ENCODE measurements around the gene CHURC1. TPM values are rescaled to one million over a fixed set of nuclear protein-coding genes. Genes with fewer than 3 reads are reported as not detected.

Gene CHURC1
- total and polyA plus RNA-seq, 4 donors: 37.2 to 62.6 (median 46.9) TPM

DNA sequence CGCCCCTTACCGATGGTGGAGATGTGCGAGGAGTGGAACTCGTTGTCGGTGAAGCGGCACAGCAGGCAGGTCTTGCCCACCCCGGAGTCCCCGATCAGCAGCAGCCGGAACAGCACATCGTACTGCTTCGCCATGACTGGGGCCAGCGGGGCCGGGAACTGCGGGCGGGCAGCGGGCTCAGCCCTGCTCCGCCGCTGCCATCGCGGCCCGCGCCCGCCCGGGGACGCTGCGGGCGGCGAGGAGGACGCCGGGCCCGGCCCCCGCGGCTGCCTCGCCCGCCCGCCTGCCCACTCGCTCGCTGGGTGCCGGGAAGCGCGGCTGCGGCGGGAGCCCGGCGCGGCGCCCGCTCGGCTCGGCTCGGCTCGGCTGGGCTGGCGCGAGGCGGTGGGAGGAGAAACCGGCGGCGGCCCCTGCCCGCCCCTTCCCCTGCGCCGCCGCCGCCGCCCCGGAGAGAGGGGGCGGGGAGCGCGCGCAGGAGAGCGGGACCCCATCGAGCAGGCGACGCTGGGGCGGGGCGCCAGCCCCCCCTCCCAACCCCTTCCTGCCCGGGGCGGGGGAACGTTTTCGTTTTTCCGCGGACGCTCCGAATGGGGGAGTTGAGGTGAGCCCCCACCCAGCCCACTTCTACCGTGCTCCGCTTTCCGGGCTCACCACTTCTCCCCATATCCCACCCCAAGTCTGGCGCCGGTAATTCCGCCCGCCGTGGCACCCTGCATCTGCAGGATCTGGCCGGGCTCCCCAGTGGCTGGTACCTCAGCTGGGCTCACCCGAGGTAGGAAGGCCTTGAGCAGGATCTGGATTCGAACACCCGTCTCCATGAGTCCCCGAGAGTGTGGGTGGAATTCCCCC lies 57.9 kb downstream of the CHURC1 start, which contains the start of gene RAB15:
TSS of gene RAB15 (minus strand) at position 394 of the 849 bp plus-strand sequence. CDS start at position 134, 260 bp downstream.
- DNase-seq: peak; percentile 53 to 67 (median 63)
- Histone ChIP-seq H3K36me3 (ENCODE audit: control insufficient read depth in 4 of 4, insufficient read depth in 4 of 4, low read length in 4 of 4) (no peaks in the 10 kb centered on the region), H3K4me1 (ENCODE audit: control insufficient read depth in 5 of 5, insufficient read depth in 5 of 5, low read length in 5 of 5) (peaks cover 0 to 12% (median 7%) of the 10 kb centered on the region in 5 donors), H3K27me3 (ENCODE audit: control insufficient read depth in 3 of 3, insufficient read depth in 3 of 3, low read length in 2 of 3) (no peaks in the 10 kb centered on the region), H3K9ac (ENCODE audit: insufficient read depth in 1 of 2, low read length in 2 of 2) (peak within 1 kb of the TSS; percentile 55 to 68), H3K9me3 (ENCODE audit: control insufficient read depth in 4 of 4, insufficient read depth in 3 of 4, low read length in 3 of 4) (no peaks in the 10 kb centered on the region), H3K27ac (ENCODE audit: low read depth in 1 of 2, low read length in 1 of 2) (no peak within 1 kb of the TSS), H3K4me3 (peak within 1 kb of the TSS; percentile 69)
- 0 to 1% methylated on average over 44 to 93 of the region's 96 CpGs for WGBS, 2 donors
- TF ChIP-seq, protein P1, sequence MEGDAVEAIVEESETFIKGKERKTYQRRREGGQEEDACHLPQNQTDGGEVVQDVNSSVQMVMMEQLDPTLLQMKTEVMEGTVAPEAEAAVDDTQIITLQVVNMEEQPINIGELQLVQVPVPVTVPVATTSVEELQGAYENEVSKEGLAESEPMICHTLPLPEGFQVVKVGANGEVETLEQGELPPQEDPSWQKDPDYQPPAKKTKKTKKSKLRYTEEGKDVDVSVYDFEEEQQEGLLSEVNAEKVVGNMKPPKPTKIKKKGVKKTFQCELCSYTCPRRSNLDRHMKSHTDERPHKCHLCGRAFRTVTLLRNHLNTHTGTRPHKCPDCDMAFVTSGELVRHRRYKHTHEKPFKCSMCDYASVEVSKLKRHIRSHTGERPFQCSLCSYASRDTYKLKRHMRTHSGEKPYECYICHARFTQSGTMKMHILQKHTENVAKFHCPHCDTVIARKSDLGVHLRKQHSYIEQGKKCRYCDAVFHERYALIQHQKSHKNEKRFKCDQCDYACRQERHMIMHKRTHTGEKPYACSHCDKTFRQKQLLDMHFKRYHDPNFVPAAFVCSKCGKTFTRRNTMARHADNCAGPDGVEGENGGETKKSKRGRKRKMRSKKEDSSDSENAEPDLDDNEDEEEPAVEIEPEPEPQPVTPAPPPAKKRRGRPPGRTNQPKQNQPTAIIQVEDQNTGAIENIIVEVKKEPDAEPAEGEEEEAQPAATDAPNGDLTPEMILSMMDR (IDR thresholded peaks at IDR 0.05; ENCODE audit: control extremely low read depth, extremely low read depth): no peak
- peak; percentile 28 for ATAC-seq (ENCODE audit: insufficient read depth, low FRiP score)

DNA sequence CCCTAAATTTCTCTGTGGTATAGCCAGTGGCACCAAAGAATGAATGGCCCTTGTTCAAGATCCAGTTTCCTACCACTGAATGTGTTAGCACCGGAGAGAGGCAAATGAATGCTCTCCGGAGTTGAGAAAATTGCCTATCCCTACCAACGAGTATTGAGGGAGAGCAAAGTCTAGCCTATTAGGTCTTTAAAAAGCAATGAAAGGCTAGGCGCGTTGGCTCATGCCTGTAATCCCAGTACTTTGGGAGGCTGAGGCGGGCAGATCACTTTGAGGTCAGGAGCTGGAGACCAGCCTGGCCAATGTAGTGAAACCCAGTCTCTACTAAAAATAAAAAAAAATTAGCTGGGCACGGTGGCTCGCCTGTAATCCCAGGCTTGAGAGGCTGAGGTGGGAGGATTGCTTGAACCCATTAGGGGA lies 58.8 kb downstream of the CHURC1 start:
- no peak overlapping the region for H3K27ac ChIP-seq (ENCODE audit: low read depth in 1 of 2, low read length in 1 of 2)
- ATAC-seq (ENCODE audit: insufficient read depth, low FRiP score): no peak

DNA sequence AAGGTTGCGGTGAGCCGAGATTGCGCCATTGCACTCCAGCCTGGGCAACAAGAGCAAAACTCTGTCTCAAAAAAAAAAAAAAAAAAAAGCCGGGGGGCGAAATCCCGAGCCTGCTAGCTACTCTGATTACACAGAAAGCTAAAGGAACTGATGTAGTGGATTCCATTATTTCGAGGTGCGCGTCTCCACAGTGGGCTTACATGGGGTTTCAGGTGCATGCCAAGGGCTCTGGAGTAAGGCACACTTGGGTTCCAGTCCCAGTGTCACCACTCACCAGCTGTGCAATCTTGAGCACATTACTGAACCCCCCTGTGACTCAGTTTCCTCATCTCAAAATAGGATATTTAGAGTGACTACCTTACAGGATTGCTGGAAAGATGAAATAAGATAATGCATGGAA lies 59.6 kb downstream of the CHURC1 start:
- Histone ChIP-seq H3K4me1 (ENCODE audit: control insufficient read depth in 5 of 5, insufficient read depth in 5 of 5, low read length in 5 of 5) (peaks cover 0 to 12% (median 7%) of the 10 kb centered on the region in 5 donors), H3K27me3 (ENCODE audit: control insufficient read depth in 3 of 3, insufficient read depth in 3 of 3, low read length in 2 of 3) (peaks cover 0 to 2% (median 0%) of the 10 kb centered on the region in 3 donors), H3K27ac (ENCODE audit: low read depth in 1 of 2, low read length in 1 of 2) (no peak overlapping the region), H3K9me3 (ENCODE audit: control insufficient read depth in 4 of 4, insufficient read depth in 3 of 4, low read length in 3 of 4) (no peaks in the 10 kb centered on the region), H3K4me3 (no peak overlapping the region), H3K9ac (ENCODE audit: insufficient read depth in 1 of 2, low read length in 2 of 2) (no peak overlapping the region), H3K36me3 (ENCODE audit: control insufficient read depth in 4 of 4, insufficient read depth in 4 of 4, low read length in 4 of 4) (no peaks in the 10 kb centered on the region)
- DNase-seq (no peak), ATAC-seq (ENCODE audit: insufficient read depth, low FRiP score) (no peak)
- whole genome bisulfite sequencing, 2 donors: 96 to 97% methylated on average over 9 of the region's 9 CpGs
- TF ChIP-seq, protein P1 (IDR thresholded peaks at IDR 0.05; ENCODE audit: control extremely low read depth, extremely low read depth): no peak

More for the DNA sequence above, 58.8 kb downstream of the CHURC1 start:
- Histone ChIP-seq H3K4me3 (no peak overlapping the region), H3K9ac (ENCODE audit: insufficient read depth in 1 of 2, low read length in 2 of 2) (no peak overlapping the region), H3K36me3 (ENCODE audit: control insufficient read depth in 4 of 4, insufficient read depth in 4 of 4, low read length in 4 of 4) (no peaks in the 10 kb centered on the region), H3K4me1 (ENCODE audit: control insufficient read depth in 5 of 5, insufficient read depth in 5 of 5, low read length in 5 of 5) (peaks cover 0 to 12% (median 7%) of the 10 kb centered on the region in 5 donors), H3K27me3 (ENCODE audit: control insufficient read depth in 3 of 3, insufficient read depth in 3 of 3, low read length in 2 of 3) (peaks cover 0 to under 1% (median 0%) of the 10 kb centered on the region in 3 donors), H3K9me3 (ENCODE audit: control insufficient read depth in 4 of 4, insufficient read depth in 3 of 4, low read length in 3 of 4) (no peaks in the 10 kb centered on the region)
- DNase-seq: no peak
- WGBS, 2 donors: 86 to 91% methylated on average over 8 of the region's 8 CpGs
- TF ChIP-seq, protein P1 (IDR thresholded peaks at IDR 0.05; ENCODE audit: control extremely low read depth, extremely low read depth): no peak

All from lung (tissue), 12 donors.